Posterior vena cava (tissue), 2 donors: Measurements from ENCODE around the gene GOLGA6C. TPM values are rescaled to one million over a fixed set of nuclear protein-coding genes. Genes with fewer than 3 reads are reported as not detected.
"Not testable (repeated sequence)": the region's sequence is repeated elsewhere in the genome, so short reads cannot be mapped to it uniquely, and the experiment has no call there.

Source experiments
- DNase-seq: peaks from one replicate; pipeline ENCODE4 v3.0.0-alpha.2; 2020; ENCODE audit warnings: low spot score
- intact Hi-C, 2 donors: fragments of 100-400 bp; cut with DNase I; formaldehyde crosslinking; loops; one replicate each; pipeline versions ENCODE4 v1.14.1 to v1.14.2; 2022 to 2023
- total RNA-seq, 2 donors: library from RNA; stranded (reverse); fragmentation: NEBNext Ultra II Directional; extraction: Animal tissue kit (Norgen Biotek cat#: 25700); gene quantifications; one replicate each; pipeline ENCODE4 v1.2.1, GENCODE V29; 2021
- donor health status: DM: yes; HTN: yes; CAD: no.
- donor health status: DM: yes; HTN: yes; CAD: no.

Gene GOLGA6C
- total RNA-seq, 2 donors from 2014 or later: not detected

GRCh38 chr15:75298541-75299310, 40.6 kb downstream of the GOLGA6C start:
- DNase-seq, intact Hi-C loops: not testable (repeated sequence)

GRCh38 chr15:75299311-75299688, 41.2 kb downstream of the GOLGA6C start:
- intact Hi-C loops: not testable (repeated sequence)
- peak; percentile 88 for DNase-seq

GRCh38 chr15:75300026-75300425, 41.9 kb downstream of the GOLGA6C start:
- intact Hi-C loops: loop anchor here in 1 of 2 donors (5.0 to 10.0 kb wide), 2 partner anchors 65 to 268 kb away; no protein-coding TSS in a partner anchor
- not testable (repeated sequence) for DNase-seq

- DNase-seq: no peak
- intact Hi-C loops: loop anchor here in 1 of 2 donors (5.0 to 10.0 kb wide), 2 partner anchors 68 to 270 kb away; no protein-coding TSS in a partner anchor
Measured at GRCh38 chr15:75302318-75302717, 44.2 kb downstream of the GOLGA6C start.

GRCh38 chr15:75302753-75303152, 44.6 kb downstream of the GOLGA6C start:
- intact Hi-C loops: loop anchor here in 1 of 2 donors (5.0 to 10.0 kb wide), 2 partner anchors 68 to 270 kb away; no protein-coding TSS in a partner anchor
- not testable (repeated sequence) for DNase-seq

- DNase-seq: no peak
- intact Hi-C loops: loop anchor here in 1 of 2 donors (10.0 kb wide), 1 partner anchor 71 kb away; no protein-coding TSS in a partner anchor
Measured at GRCh38 chr15:75306188-75306587, 48.1 kb downstream of the GOLGA6C start.

GRCh38 chr15:75307778-75308390, 49.8 kb downstream of the GOLGA6C start:
- intact Hi-C loops: loop anchor here in 1 of 2 donors (10.0 kb wide), 1 partner anchor 73 kb away; no protein-coding TSS in a partner anchor
- DNase-seq: no peak

GRCh38 chr15:75309711-75310110, 51.6 kb downstream of the GOLGA6C start:
- DNase-seq: no peak
- intact Hi-C loops: loop anchor here in 1 of 2 donors (10.0 kb wide), 1 partner anchor 75 kb away; no protein-coding TSS in a partner anchor

- DNase-seq, intact Hi-C loops: not testable (repeated sequence)
Measured at GRCh38 chr15:75312548-75312947, 54.4 kb downstream of the GOLGA6C start.

- DNase-seq: no peak
- intact Hi-C loops: no loop called here
Measured at GRCh38 chr15:75313116-75313845, 55.1 kb downstream of the GOLGA6C start.

- DNase-seq: no peak
- intact Hi-C loops: no loop called here
Measured at GRCh38 chr15:75314552-75315290, 56.6 kb downstream of the GOLGA6C start.

GRCh38 chr15:75319231-75319897, 61.2 kb downstream of the GOLGA6C start:
- DNase-seq, intact Hi-C loops: not testable (repeated sequence)

Other genes starting within 250 kb of the GOLGA6C start
- 10 to 100 TPM in 1 of 2 donors, 1 to 10 TPM in 1; 9.2 to 11.0 TPM for gene PPCDC, start 234.7 kb upstream of the GOLGA6C start, total RNA-seq
- gene C15orf39, start 56.5 kb upstream of the GOLGA6C start, total RNA-seq: 10 to 100 TPM; 25.8 to 26.4 TPM
- not detected for gene GOLGA6D, start 24.5 kb downstream of the GOLGA6C start, total RNA-seq
- gene COMMD4, start 77.7 kb downstream of the GOLGA6C start, total RNA-seq: 10 to 100 TPM; 29.0 to 33.2 TPM
- gene NEIL1, start 88.7 kb downstream of the GOLGA6C start, total RNA-seq: 10 to 100 TPM; 11.7 to 25.3 TPM
- 100 to 1,000 TPM; 122 to 169 TPM for gene MAN2C1, start 110.3 kb downstream of the GOLGA6C start, total RNA-seq
- gene SIN3A, start 193.4 kb downstream of the GOLGA6C start, total RNA-seq: 10 to 100 TPM; 47.8 to 47.9 TPM